SK-N-MC (cell line): ENCODE data around the gene SCNN1G.

Experiments
- EZH2 ChIP-seq: fragments of 200-600 bp; sonication (generic); IDR thresholded peaks from one replicate; pipeline ENCODE4 v1.6.1; 2017; ENCODE audit warnings: antibody characterized with exemption
- FOXP2 ChIP-seq: optimal IDR thresholded peaks from 2 replicates; pipeline ENCODE3; 2011; ENCODE audit warnings: mild to moderate bottlenecking, moderate library complexity; ENCODE audit not compliant: insufficient read depth; ENCODE audit errors: extremely low read length, control extremely low read depth
- POLR2AphosphoS5 ChIP-seq: IDR thresholded peaks from 2 replicates; pipeline ENCODE4 v1.6.1; 2012; ENCODE audit warnings: mild to moderate bottlenecking, low read depth, low read length, borderline replicate concordance

GRCh38 chr16:23240994-23241393 lies 58.4 kb downstream of the SCNN1G start:
- TF ChIP-seq POLR2AphosphoS5 (no peak), EZH2 (no peak), FOXP2 (no peak)
